Gastrocnemius medialis (tissue), 4 donors: ENCODE results near the gene PDS5A. TPM values are rescaled to one million over a fixed set of nuclear protein-coding genes. Genes with fewer than 3 reads are reported as not detected.
"Not testable (repeated sequence)": the region's sequence is repeated elsewhere in the genome, so short reads cannot be mapped to it uniquely, and the experiment has no call there.

Source experiments
- ATAC-seq, 2 donors: fragments of 150-250 bp; one replicate each; pipeline ENCODE4 v1.9.1; 2016
- DNase-seq, 2 donors: peaks; one replicate each; pipeline ENCODE4 v3.0.0-alpha.2; 2019
- H3K27ac ChIP-seq, 4 donors: fragments of 200-600 bp; sonication (generic); 1 replicate in 1 of 4; 2 replicates in 3 of 4; pipeline ENCODE4 v1.5.1; 2016 to 2018; ENCODE audit warnings: mild to moderate bottlenecking in 2 of 4, moderate library complexity in 1 of 4
- H3K27me3 ChIP-seq, 3 donors: fragments of 200-600 bp; sonication (generic) in 2 of 3; 1 replicate in 1 of 3; 2 replicates in 2 of 3; pipeline versions ENCODE4 v1.5.1 to v1.6.0; 2016 to 2019; ENCODE audit warnings: mild to moderate bottlenecking in 1 of 3, moderate library complexity in 1 of 3
- H3K36me3 ChIP-seq, 2 donors: fragments of 200-600 bp; sonication (generic) in 1 of 2; one replicate each; pipeline ENCODE4 v1.5.1; 2017 to 2018
- H3K4me1 ChIP-seq, 2 donors: fragments of 200-600 bp; sonication (generic) in 1 of 2; one replicate each; pipeline ENCODE4 v1.5.1; 2016 to 2017; ENCODE audit warnings: mild to moderate bottlenecking in 2 of 2
- H3K4me3 ChIP-seq, 4 donors: fragments of 200-600 bp; sonication (generic) in 3 of 4; 1 replicate in 1 of 4; 2 replicates in 3 of 4; pipeline ENCODE4 v1.5.1; 2016 to 2019; ENCODE audit warnings: mild to moderate bottlenecking in 2 of 4
- H3K9me3 ChIP-seq, 3 donors: fragments of 200-600 bp; sonication (generic) in 2 of 3; 1 replicate in 1 of 3; 2 replicates in 2 of 3; pipeline ENCODE4 v1.5.1; 2016 to 2019
- POLR2A ChIP-seq, 2 donors: fragments of 450-650 bp; IDR thresholded peaks; one replicate each; pipeline ENCODE4 v1.6.1; 2017; ENCODE audit warnings: antibody characterized with exemption in 2 of 2, mild to moderate bottlenecking in 2 of 2, moderate library complexity in 2 of 2
- in situ Hi-C, 4 donors: fragments of 200-750 bp; cut with MboI; loops; one replicate each; pipeline versions ENCODE4 v1.15.0 to v1.8.0; 2017; ENCODE audit warnings: low sequenced_read_pairs in 4 of 4
- intact Hi-C: fragments of 100-400 bp; cut with DNase I; formaldehyde crosslinking; loops from one replicate; pipeline ENCODE4 v1.15.1; 2023; ENCODE audit warnings: low total_unique reads
- total RNA-seq, 4 donors: library from RNA; depleted of rRNA; stranded (reverse); fragments of >200 nt; gene quantifications; one replicate each; pipeline versions ENCODE4 v1.1.0 to v1.2.3, GENCODE V29; 2016
- TF ChIP-seq, protein P1 (sequence below), 5 experiments: fragments of 450-650 bp in 3 of 5; fragments of 200-600 bp in 2 of 5; sonication (generic) in 2 of 5; IDR thresholded peaks in 4 of 5; conservative IDR thresholded peaks in 1 of 5; 1 replicate in 4 of 5; 2 replicates in 1 of 5; pipeline ENCODE4 v1.5.1; 2016 to 2019; ENCODE audit warnings: antibody characterized with exemption in 5 of 5, mild to moderate bottlenecking in 3 of 5, moderate library complexity in 3 of 5

PDS5A gene
- total RNA-seq, 4 donors from 2014 or later = 28.3 to 40.6 (median 36.7) TPM

DNA sequence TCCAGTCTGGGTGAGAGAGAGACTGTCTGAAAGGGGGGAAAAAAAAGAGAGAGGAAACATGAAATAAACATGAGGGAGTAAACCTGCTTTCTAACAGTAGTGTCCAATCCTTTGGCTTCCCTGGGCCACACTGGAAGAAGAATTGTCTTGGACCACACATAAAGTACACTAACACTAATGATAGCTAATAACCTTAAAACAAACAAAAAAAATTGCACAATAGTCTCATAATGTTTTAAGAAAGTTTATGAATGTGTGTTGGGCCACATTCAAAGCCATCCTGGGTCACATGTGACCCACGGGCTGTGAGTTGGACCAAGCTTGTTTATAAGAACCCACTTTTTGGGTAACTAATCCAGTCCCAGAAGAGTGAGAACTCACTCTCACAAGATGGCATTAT is 30.3 kb downstream of the PDS5A start:
- Histone ChIP-seq H3K36me3 (no peaks in the 10 kb centered on the region), H3K27ac (no peak overlapping the region), H3K4me1 (peaks cover 4 to 5% of the 10 kb centered on the region in 2 donors), H3K4me3 (no peak overlapping the region), H3K9me3 (no peaks in the 10 kb centered on the region), H3K27me3 (no peaks in the 10 kb centered on the region)
- ATAC-seq (no peak), DNase-seq (no peak)
- TF ChIP-seq, protein P1, sequence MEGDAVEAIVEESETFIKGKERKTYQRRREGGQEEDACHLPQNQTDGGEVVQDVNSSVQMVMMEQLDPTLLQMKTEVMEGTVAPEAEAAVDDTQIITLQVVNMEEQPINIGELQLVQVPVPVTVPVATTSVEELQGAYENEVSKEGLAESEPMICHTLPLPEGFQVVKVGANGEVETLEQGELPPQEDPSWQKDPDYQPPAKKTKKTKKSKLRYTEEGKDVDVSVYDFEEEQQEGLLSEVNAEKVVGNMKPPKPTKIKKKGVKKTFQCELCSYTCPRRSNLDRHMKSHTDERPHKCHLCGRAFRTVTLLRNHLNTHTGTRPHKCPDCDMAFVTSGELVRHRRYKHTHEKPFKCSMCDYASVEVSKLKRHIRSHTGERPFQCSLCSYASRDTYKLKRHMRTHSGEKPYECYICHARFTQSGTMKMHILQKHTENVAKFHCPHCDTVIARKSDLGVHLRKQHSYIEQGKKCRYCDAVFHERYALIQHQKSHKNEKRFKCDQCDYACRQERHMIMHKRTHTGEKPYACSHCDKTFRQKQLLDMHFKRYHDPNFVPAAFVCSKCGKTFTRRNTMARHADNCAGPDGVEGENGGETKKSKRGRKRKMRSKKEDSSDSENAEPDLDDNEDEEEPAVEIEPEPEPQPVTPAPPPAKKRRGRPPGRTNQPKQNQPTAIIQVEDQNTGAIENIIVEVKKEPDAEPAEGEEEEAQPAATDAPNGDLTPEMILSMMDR (IDR thresholded peaks at IDR 0.05 in 4 of 5, conservative IDR thresholded peaks at IDR 0.05 in 1 of 5) = no peak
- TF ChIP-seq POLR2A (IDR thresholded peaks at IDR 0.05) = no peak
- intact Hi-C loops = no loop called here
- in situ Hi-C loops = no loop called here

GRCh38 chr4:39944245-39944644 is 33.5 kb downstream of the PDS5A start:
- H3K4me3 ChIP-seq, H3K36me3 ChIP-seq, DNase-seq, intact Hi-C loops, H3K27ac ChIP-seq, H3K27me3 ChIP-seq, ATAC-seq, in situ Hi-C loops, H3K9me3 ChIP-seq, H3K4me1 ChIP-seq: not testable (repeated sequence)

DNA sequence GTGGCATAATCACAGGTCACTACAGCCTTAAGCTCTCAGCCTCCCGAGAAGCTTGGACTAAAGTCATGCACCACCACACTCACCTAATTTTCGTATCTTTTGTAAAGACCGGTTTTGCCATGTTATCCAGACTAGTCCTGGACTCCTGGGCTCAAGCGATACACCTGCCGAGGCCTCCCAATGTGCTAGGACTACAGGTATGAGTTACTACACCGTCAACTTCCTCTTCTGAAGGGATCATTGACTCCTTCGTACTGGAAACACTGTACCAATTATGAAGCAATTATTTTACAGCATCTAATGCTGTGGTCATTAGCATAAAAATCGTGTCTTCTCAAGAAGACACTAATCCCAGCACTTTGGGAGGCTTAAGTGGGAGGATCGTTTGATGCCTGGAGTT is 35.2 kb downstream of the PDS5A start:
- Histone ChIP-seq H3K9me3 (no peaks in the 10 kb centered on the region), H3K27ac (no peak overlapping the region), H3K4me3 (no peak overlapping the region), H3K4me1 (peaks cover 0 to 4% of the 10 kb centered on the region in 2 donors), H3K27me3 (no peaks in the 10 kb centered on the region), H3K36me3 (no peaks in the 10 kb centered on the region)
- intact Hi-C loops = no loop called here
- in situ Hi-C loops = no loop called here
- DNase-seq (no peak), ATAC-seq (no peak)
- TF ChIP-seq, protein P1 (IDR thresholded peaks at IDR 0.05 in 4 of 5, conservative IDR thresholded peaks at IDR 0.05 in 1 of 5) = no peak

GRCh38 chr4:39941682-39942217 is 36.0 kb downstream of the PDS5A start:
- DNase-seq (no peak), ATAC-seq (no peak)
- H3K36me3 ChIP-seq = no peaks in the 10 kb centered on the region
- intact Hi-C loops = no loop called here
- in situ Hi-C loops = no loop called here
- no peak overlapping the region for H3K4me3 ChIP-seq
- TF ChIP-seq, protein P1 (IDR thresholded peaks at IDR 0.05 in 4 of 5, conservative IDR thresholded peaks at IDR 0.05 in 1 of 5) = no peak
- TF ChIP-seq POLR2A (IDR thresholded peaks at IDR 0.05) = no peak
- H3K27ac ChIP-seq = no peak overlapping the region
- H3K27me3 ChIP-seq = no peaks in the 10 kb centered on the region
- H3K4me1 ChIP-seq = peaks cover 0 to 4% of the 10 kb centered on the region in 2 donors
- no peaks in the 10 kb centered on the region for H3K9me3 ChIP-seq

GRCh38 chr4:39937683-39938268 is 39.9 kb downstream of the PDS5A start:
- TF ChIP-seq POLR2A (IDR thresholded peaks at IDR 0.05) = no peak
- TF ChIP-seq, protein P1 (IDR thresholded peaks at IDR 0.05 in 4 of 5, conservative IDR thresholded peaks at IDR 0.05 in 1 of 5) = no peak

More at GRCh38 chr4:39937683-39938268, 39.9 kb downstream of the PDS5A start:
- H3K36me3 ChIP-seq = no peaks in the 10 kb centered on the region
- no peak for DNase-seq
- peaks cover 17 to 18% of the 10 kb centered on the region in 2 donors for H3K4me1 ChIP-seq
- H3K27ac ChIP-seq = no peak overlapping the region
- H3K4me3 ChIP-seq = no peak overlapping the region
- intact Hi-C loops = no loop called here
- no peak for ATAC-seq
- H3K27me3 ChIP-seq = no peaks in the 10 kb centered on the region
- no peaks in the 10 kb centered on the region for H3K9me3 ChIP-seq
- in situ Hi-C loops = no loop called here
